HG02938 (cell line): ENCODE data around the gene PCNX3.

Experiments used
- ATAC-seq: cut with Tn5 transposase; IDR thresholded peaks from one replicate; pipeline ENCODE4 v1.9.1; 2021; ENCODE audit warnings: mild to moderate bottlenecking, moderate library complexity; ENCODE audit not compliant: unreplicated experiment

Gene PCNX3

GRCh38 chr11:65580031-65580692 is 35.4 kb upstream of the PCNX3 start:
- ATAC-seq, result no peak

- ATAC-seq, result no peak
These were observed 34.8 kb upstream of the PCNX3 start for GRCh38 chr11:65580756-65581155.

- ATAC-seq, result no peak
These were observed 33.6 kb upstream of the PCNX3 start for GRCh38 chr11:65581928-65582327.

GRCh38 chr11:65583589-65583988 is 32.0 kb upstream of the PCNX3 start:
- ATAC-seq, result no peak

GRCh38 chr11:65584106-65584505 is 31.5 kb upstream of the PCNX3 start:
- no peak for ATAC-seq

- no peak for ATAC-seq
These were observed 30.8 kb upstream of the PCNX3 start for GRCh38 chr11:65584723-65585171.

GRCh38 chr11:65585396-65586246 is 30.0 kb upstream of the PCNX3 start:
- no peak for ATAC-seq

GRCh38 chr11:65586247-65586630 is 29.3 kb upstream of the PCNX3 start:
- no peak for ATAC-seq

- ATAC-seq, result no peak
These were observed 28.9 kb upstream of the PCNX3 start for GRCh38 chr11:65586676-65587075.

- peak; percentile 71 for ATAC-seq
These were observed 27.1 kb upstream of the PCNX3 start for GRCh38 chr11:65588199-65589054.

- no peak for ATAC-seq
These were observed 25.9 kb upstream of the PCNX3 start for GRCh38 chr11:65589444-65590239.

GRCh38 chr11:65590240-65590738 is 25.3 kb upstream of the PCNX3 start:
- no peak for ATAC-seq

GRCh38 chr11:65591939-65592857 is 23.4 kb upstream of the PCNX3 start:
- no peak for ATAC-seq

- no peak for ATAC-seq
These were observed 22.6 kb upstream of the PCNX3 start for GRCh38 chr11:65592858-65593517.

GRCh38 chr11:65593518-65594414 is 21.8 kb upstream of the PCNX3 start:
- ATAC-seq, result no peak

GRCh38 chr11:65595131-65595530 is 20.4 kb upstream of the PCNX3 start:
- ATAC-seq, result no peak

- no peak for ATAC-seq
These were observed 19.9 kb upstream of the PCNX3 start, which contains the start of gene KCNK7 for GRCh38 chr11:65595543-65596281. KCNK7 (minus strand) TSS chr11:65595800; CDS start chr11:65595772, 28 bp downstream.
